ENCODE data around the gene PGM5.

PGM5 gene

DNA sequence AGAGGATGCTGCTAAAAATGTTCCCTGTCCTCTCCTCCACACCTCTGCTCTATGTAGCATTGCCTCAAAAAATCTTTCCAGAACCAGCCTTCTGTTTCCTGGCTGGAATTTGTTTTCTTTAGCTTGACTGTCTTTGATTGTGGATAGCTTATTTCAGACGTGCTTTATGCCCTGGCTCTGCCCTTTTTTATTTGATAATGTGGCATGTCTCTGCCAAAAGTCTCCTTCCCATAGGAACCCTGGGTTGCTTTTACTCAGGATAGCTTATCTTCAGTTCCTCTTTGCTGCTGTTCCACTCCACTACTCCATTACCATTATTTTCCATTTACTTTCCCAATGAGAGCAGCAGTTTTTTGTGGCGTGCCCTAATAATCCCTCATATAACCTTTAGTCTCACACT is 185.2 kb downstream of the PGM5 start:
- no peak for DNase-seq

GRCh38 chr9:68545033-68545705 is 188.8 kb downstream of the PGM5 start:
- DNase-seq = no peak

DNA sequence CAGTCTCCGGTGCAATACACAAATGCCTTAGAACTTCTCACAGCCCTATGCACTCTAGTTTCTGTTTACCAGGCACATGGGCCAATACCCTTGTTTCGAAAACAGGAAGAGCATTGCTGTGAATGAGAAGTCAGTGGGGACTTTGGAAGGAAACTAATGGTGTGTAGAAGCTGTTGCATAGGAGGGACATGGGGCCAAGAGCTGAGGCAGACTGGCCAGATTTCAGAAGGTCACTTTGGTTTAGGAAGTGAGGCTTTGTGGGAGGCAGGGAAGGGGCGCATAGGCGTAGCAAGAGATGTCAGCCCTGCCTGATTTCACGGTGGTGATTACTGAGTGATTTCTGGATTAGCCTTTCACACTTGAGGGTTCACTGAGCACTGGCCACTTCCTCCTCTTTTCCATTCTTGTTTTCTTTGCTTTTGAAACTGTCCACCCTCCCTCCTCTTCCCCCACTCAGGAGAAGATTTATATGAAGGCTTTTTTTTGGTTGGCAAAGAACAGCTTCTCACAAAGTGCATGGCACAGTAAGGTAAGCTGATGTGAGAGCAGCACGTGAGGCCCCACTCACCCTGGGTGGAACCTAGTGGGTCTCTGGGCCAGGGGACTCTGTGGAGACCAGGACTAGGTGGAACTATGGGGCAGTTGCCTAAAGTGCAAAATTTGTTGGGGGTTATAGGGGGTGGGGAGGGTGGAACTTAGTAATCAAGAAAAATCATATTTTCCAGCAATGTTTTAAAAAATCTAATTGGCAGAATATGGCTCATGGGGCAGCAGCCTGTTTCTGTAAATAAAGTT is 190.4 kb downstream of the PGM5 start:
- DNase-seq = no peak

- no peak for DNase-seq
Observed at GRCh38 chr9:68547417-68547816, 191.0 kb downstream of the PGM5 start.

- DNase-seq = no peak
Observed at GRCh38 chr9:68548241-68548640, 191.8 kb downstream of the PGM5 start.

DNA sequence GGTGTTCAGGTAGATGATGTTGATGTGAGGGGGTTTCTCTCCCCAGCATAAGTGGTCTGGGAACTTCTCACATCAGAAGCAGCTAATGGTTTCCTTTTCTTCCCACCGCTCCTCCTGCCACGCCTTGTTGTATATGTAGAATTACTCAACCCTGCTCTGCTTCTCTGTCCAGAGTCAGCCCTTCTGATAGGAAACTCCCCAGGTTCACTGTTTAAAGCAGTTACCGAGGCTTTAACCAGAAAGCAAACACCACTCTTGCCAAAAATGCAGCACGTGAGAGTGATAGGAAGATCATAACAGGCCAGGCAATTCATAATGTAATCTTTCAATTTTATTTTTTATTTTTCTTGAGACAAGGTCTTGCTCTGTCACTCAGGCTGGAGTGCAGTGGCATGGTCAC is 194.8 kb downstream of the PGM5 start:
- no peak for DNase-seq

- no peak for DNase-seq
Observed at GRCh38 chr9:68552700-68553476, 196.5 kb downstream of the PGM5 start.

DNA sequence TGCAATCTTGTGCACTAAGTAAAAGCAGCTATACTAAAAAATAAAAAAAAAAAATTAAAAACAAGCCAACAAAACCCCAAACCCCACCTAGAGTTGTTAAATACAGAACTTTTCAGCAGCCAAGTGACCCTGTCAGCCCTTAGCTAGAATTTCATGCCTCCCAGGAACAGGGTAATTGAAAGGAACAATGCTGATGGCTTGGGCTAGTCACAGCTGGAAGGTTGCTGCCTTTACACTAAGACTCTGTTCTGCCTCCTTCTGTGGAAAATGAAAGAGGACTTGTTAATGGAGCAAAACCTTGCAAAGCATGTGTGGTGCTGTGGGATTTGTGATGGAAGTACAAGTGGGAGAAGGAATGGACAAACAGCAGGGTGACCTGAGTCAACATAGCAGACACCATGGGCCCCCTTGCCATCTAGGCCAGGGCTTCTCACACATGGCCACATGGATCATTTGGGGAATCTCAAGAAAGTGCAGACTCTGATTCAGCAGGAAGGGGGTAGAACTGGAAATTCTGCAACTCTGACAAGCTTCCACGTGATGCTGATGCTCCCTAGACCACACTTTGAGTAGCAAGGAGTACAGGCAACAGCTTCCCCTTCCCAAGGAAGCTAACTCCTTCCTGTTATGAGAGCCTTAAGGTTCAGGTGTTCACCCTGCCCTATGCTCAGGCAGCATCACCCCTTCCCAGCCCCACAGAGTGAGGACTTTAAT is 199.2 kb downstream of the PGM5 start:
- DNase-seq = no peak

DNA sequence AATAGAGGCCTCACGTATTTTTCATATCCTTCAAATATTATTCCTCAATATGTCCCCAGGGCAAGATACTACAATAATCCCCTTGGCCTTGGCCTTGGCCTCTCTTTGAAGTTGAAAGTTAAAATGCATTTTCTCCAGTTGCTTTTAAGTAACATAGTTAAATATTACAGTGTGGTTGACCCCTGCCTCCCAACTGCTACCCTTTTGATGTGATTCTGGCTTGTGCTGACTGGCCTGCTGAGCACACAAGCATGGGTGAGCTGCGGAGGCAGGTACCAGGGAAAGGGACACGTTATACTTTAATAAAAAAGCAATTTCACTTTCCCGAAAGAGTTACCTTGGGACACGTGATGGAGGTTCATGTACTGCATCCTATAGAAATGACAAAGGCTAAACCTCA is 202.1 kb downstream of the PGM5 start:
- DNase-seq = no peak

GRCh38 chr9:68560071-68560844 is 203.8 kb downstream of the PGM5 start:
- DNase-seq = no peak

GRCh38 chr9:68562461-68562860 is 206.1 kb downstream of the PGM5 start:
- no peak for DNase-seq

DNA sequence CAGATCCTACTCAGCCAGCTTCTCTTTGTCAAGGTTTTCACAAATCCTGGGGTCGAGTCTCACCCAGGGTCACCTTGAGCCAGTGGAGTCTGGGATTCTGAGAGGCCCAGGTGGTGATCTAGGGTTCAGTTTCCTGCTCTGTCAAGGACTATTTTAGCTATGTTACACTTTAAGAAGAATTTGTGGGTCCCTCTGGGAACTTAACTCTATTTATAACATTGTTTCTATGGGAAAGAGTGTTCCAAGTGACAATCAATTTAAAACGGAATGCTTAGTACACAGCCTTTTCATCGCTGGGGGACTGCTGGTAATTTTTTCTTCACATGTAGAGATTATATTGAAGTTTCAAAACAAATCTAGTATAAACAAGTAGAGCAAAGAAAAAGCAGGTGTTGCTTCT is 211.2 kb downstream of the PGM5 start:
- no peak for DNase-seq

DNA sequence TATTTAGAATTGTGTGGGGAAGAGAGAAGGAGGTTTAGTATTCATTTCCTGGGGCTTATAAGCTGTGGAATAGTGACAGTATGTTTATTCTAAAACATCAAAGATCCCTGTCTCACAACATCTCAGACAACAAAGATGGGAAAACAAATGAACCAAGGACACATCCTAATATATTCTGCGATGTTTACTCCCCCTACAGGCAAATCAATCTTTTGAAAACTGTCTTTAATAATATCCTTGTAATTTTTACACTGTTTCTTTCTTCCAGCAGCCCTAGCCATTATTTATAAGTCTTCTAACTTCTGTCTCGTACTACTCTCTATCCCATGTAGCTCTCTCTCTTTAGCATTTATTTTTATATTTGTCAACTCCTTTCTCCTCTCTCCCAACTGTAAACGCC is 217.7 kb downstream of the PGM5 start:
- no peak for DNase-seq

DNA sequence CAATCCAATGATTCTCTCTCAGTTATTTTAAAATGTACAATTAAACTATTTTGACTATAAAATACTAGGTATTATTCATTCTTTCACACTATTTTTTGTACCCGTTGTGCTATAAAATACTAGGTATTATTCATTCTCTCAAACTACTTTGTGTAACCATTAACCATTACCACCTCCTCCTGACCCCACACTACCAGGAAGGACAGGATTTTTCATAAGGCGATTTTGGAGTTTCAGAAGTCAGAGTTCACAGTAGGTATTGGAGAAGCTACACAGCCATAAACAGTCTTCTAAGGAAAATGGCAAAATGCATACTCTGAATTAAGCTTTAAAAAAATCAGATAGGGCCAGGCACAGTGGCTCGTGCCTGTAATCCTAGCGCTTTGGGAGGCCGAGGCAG is 219.4 kb downstream of the PGM5 start:
- no peak for DNase-seq

- DNase-seq = no peak
Observed at GRCh38 chr9:68577774-68578591, 221.6 kb downstream of the PGM5 start.
